Smooth muscle cell (in vitro differentiated cells): ENCODE results near the gene DNAH2. TPM values are rescaled to one million over a fixed set of nuclear protein-coding genes. Genes with fewer than 3 reads are reported as not detected.
A peak's percentile ranks its signal among the peaks of the same experiment; 100 is the strongest.

Experiments
- DNase-seq: peaks from one replicate; lab custom pipeline; 2025; ENCODE audit not compliant: unreplicated experiment; lab: John Stamatoyannopoulos, UW
- H2AFZ ChIP-seq: fragments of 200-600 bp; sonication (generic); 2 replicates; pipeline ENCODE4 v1.6.0; 2016; ENCODE audit warnings: antibody characterized with exemption, low read depth, mild to moderate bottlenecking
- H3F3A ChIP-seq: fragments of 200-600 bp; sonication (generic); 2 replicates; pipeline ENCODE4 v1.6.0; 2017; ENCODE audit warnings: antibody characterized with exemption, low read depth
- H3K27ac ChIP-seq: fragments of 200-600 bp; sonication (generic); 2 replicates; pipeline ENCODE4 v1.5.1; 2016; ENCODE audit warnings: low read depth, mild to moderate bottlenecking
- H3K27me3 ChIP-seq: fragments of 200-600 bp; sonication (generic); 2 replicates; pipeline ENCODE4 v1.6.1; 2016; ENCODE audit warnings: low read depth, mild to moderate bottlenecking
- H3K36me3 ChIP-seq: fragments of 200-600 bp; sonication (generic); 2 replicates; pipeline ENCODE4 v1.5.1; 2016; ENCODE audit warnings: low read depth
- H3K4me1 ChIP-seq: fragments of 200-600 bp; sonication (generic); 2 replicates; pipeline ENCODE4 v1.5.1; 2016; ENCODE audit warnings: low read depth
- H3K4me2 ChIP-seq: fragments of 200-600 bp; sonication (generic); 2 replicates; pipeline ENCODE4 v1.6.0; 2016; ENCODE audit warnings: mild to moderate bottlenecking
- H3K4me3 ChIP-seq: fragments of 200-600 bp; sonication (generic); 2 replicates; pipeline ENCODE4 v1.5.1; 2016; ENCODE audit warnings: mild to moderate bottlenecking
- H3K79me2 ChIP-seq: fragments of 200-600 bp; sonication (generic); 2 replicates; pipeline ENCODE4 v1.6.0; 2016; ENCODE audit warnings: low read depth, mild to moderate bottlenecking
- H3K9ac ChIP-seq: fragments of 200-600 bp; sonication (generic); 2 replicates; pipeline ENCODE4 v1.6.0; 2016; ENCODE audit warnings: low read depth
- H3K9me3 ChIP-seq: fragments of 200-600 bp; sonication (generic); replicated peaks from 2 replicates; pipeline ENCODE4 v1.5.1; 2016; ENCODE audit warnings: low read depth
- H4K20me1 ChIP-seq: fragments of 200-600 bp; sonication (generic); 2 replicates; pipeline ENCODE4 v1.6.0; 2016; ENCODE audit warnings: low read depth
- CTCF ChIP-seq: fragments of 200-600 bp; sonication (generic); IDR thresholded peaks from 2 replicates; pipeline ENCODE4 v1.5.1; 2017; ENCODE audit warnings: borderline replicate concordance, mild to moderate bottlenecking, antibody characterized with exemption; ENCODE audit not compliant: insufficient read depth, poor library complexity, severe bottlenecking
- WGBS: methylation state at CpG from one replicate; pipeline ENCODE4 v1.1.7; 2016; ENCODE audit warnings: low lambda C conversion rate; 5-methylcytosine and 5-hydroxymethylcytosine counted together
- polyA plus RNA-seq: library from polyadenylated mRNA; unstranded; fragments of >200 nt; fragmentation: Nextera tagmentation; extraction: Ambion mirVana; gene quantifications from 2 replicates; pipeline ENCODE4 v1.2.1, GENCODE V29; 2016
- total RNA-seq: library from RNA; depleted of rRNA; stranded (reverse); fragments of >200 nt; gene quantifications from 2 replicates; pipeline ENCODE4 v1.2.3, GENCODE V29; 2014

DNAH2 gene
- total and polyA plus RNA-seq, 2 experiments from 2014 or later, result not detected

- Histone ChIP-seq H3K27me3 (peaks cover under 1% of the 10 kb centered on the region), H2AFZ (no peak overlapping the region), H3K79me2 (no peaks in the 10 kb centered on the region), H3K36me3 (no peaks in the 10 kb centered on the region), H3K9ac (no peak overlapping the region), H3K9me3 (no peaks in the 10 kb centered on the region), H3F3A (peaks cover 14% of the 10 kb centered on the region), H3K4me1 (peaks cover 17% of the 10 kb centered on the region), H3K27ac (peak overlapping the region; percentile 39), H3K4me2 (peak overlapping the region; percentile 68), H4K20me1 (no peaks in the 10 kb centered on the region), H3K4me3 (no peak overlapping the region)
- WGBS, result 17% methylated on average over 7 of the region's 7 CpGs
- no peak for TF ChIP-seq CTCF
- no peak for DNase-seq
Measured at GRCh38 chr17:7745748-7746470, 28.4 kb downstream of the DNAH2 start.

- Histone ChIP-seq H3F3A (peaks cover 14% of the 10 kb centered on the region), H2AFZ (no peak overlapping the region), H3K27ac (peak overlapping the region; percentile 44), H4K20me1 (no peaks in the 10 kb centered on the region), H3K9me3 (no peaks in the 10 kb centered on the region), H3K4me2 (peak overlapping the region; percentile 74), H3K27me3 (no peaks in the 10 kb centered on the region), H3K9ac (no peak overlapping the region), H3K79me2 (no peaks in the 10 kb centered on the region), H3K36me3 (no peaks in the 10 kb centered on the region), H3K4me1 (peaks cover 18% of the 10 kb centered on the region), H3K4me3 (peak overlapping the region; percentile 2)
- no peak for TF ChIP-seq CTCF
- no peak for DNase-seq
- 3% methylated on average over 4 of the region's 4 CpGs for WGBS
Measured at GRCh38 chr17:7747635-7748071, 30.1 kb downstream of the DNAH2 start.

GRCh38 chr17:7748076-7748775 is 30.7 kb downstream of the DNAH2 start:
- no peak for DNase-seq
- Histone ChIP-seq H2AFZ (no peak overlapping the region), H3K4me1 (peaks cover 18% of the 10 kb centered on the region)

More at GRCh38 chr17:7748076-7748775, 30.7 kb downstream of the DNAH2 start:
- H3K79me2 ChIP-seq, result no peaks in the 10 kb centered on the region
- WGBS, result 35% methylated on average over 10 of the region's 10 CpGs
- peaks cover 14% of the 10 kb centered on the region for H3F3A ChIP-seq
- H4K20me1 ChIP-seq, result no peaks in the 10 kb centered on the region
- H3K4me3 ChIP-seq, result peak overlapping the region; percentile 2
- no peaks in the 10 kb centered on the region for H3K9me3 ChIP-seq
- H3K4me2 ChIP-seq, result peak overlapping the region; percentile 74
- no peak overlapping the region for H3K9ac ChIP-seq
- no peaks in the 10 kb centered on the region for H3K27me3 ChIP-seq
- H3K27ac ChIP-seq, result peak overlapping the region; percentile 44
- TF ChIP-seq CTCF, result no peak
- H3K36me3 ChIP-seq, result no peaks in the 10 kb centered on the region
